HEK293 (cell line): Measurements from ENCODE around the gene NPM3.

Experiments used
- CTCF ChIP-seq: fragments of 450-650 bp; formaldehyde crosslinking; IDR thresholded peaks from 2 replicates; pipeline ENCODE4 v1.5.1; 2016; ENCODE audit warnings: missing biosample characterization, missing genetic modification characterization
- FEZF1 ChIP-seq: fragments of 450-650 bp; formaldehyde crosslinking; IDR thresholded peaks from 2 replicates; pipeline ENCODE4 v1.5.1; 2016; ENCODE audit warnings: missing biosample characterization, missing genetic modification characterization
- MZF1 ChIP-seq: fragments of 450-650 bp; formaldehyde crosslinking; IDR thresholded peaks from 2 replicates; pipeline ENCODE4 v1.5.1; 2017; ENCODE audit warnings: missing biosample characterization, missing genetic modification characterization, borderline replicate concordance
- OSR2 ChIP-seq: fragments of 450-650 bp; formaldehyde crosslinking; IDR thresholded peaks from 2 replicates; pipeline ENCODE4 v1.5.1; 2016; ENCODE audit warnings: missing biosample characterization, missing genetic modification characterization
- REST ChIP-seq: fragments of 450-650 bp; formaldehyde crosslinking; IDR thresholded peaks from 2 replicates; pipeline ENCODE4 v1.5.1; 2016; ENCODE audit warnings: missing biosample characterization, missing genetic modification characterization
- SALL2 ChIP-seq: fragments of 450-650 bp; formaldehyde crosslinking; IDR thresholded peaks from 2 replicates; pipeline ENCODE4 v1.5.0; 2017; ENCODE audit warnings: missing biosample characterization, mild to moderate bottlenecking, missing genetic modification characterization, borderline replicate concordance
- ZNF138 ChIP-seq: fragments of 450-650 bp; formaldehyde crosslinking; IDR thresholded peaks from 2 replicates; pipeline ENCODE4 v1.5.1; 2016; ENCODE audit warnings: missing biosample characterization, missing genetic modification characterization, borderline replicate concordance
- ZNF292 ChIP-seq: fragments of 450-650 bp; formaldehyde crosslinking; IDR thresholded peaks from 2 replicates; pipeline ENCODE4 v1.5.1; 2016; ENCODE audit warnings: low read depth, missing biosample characterization, missing genetic modification characterization, borderline replicate concordance
- ZNF433 ChIP-seq: fragments of 450-650 bp; formaldehyde crosslinking; IDR thresholded peaks from 2 replicates; pipeline ENCODE4 v1.5.1; 2016; ENCODE audit warnings: missing biosample characterization, missing genetic modification characterization, low read depth
- ZNF521 ChIP-seq: fragments of 450-650 bp; formaldehyde crosslinking; IDR thresholded peaks from 2 replicates; pipeline ENCODE4 v1.5.1; 2017; ENCODE audit warnings: missing biosample characterization, mild to moderate bottlenecking, missing genetic modification characterization
- ZNF530 ChIP-seq: fragments of 450-650 bp; formaldehyde crosslinking; IDR thresholded peaks from 2 replicates; pipeline ENCODE4 v1.5.1; 2016; ENCODE audit warnings: low read depth, missing biosample characterization, missing genetic modification characterization
- ZNF548 ChIP-seq: fragments of 450-650 bp; formaldehyde crosslinking; IDR thresholded peaks from 2 replicates; pipeline ENCODE4 v1.5.1; 2016; ENCODE audit warnings: missing biosample characterization, missing genetic modification characterization
- ZNF639 ChIP-seq: fragments of 450-650 bp; formaldehyde crosslinking; IDR thresholded peaks from 2 replicates; pipeline ENCODE4 v1.5.1; 2016; ENCODE audit warnings: missing biosample characterization, missing genetic modification characterization

- no peak for TF ChIP-seq ZNF530
- no peak for TF ChIP-seq ZNF521 (tag by site-specific recombination)
- no peak for TF ChIP-seq SALL2
- no peak for TF ChIP-seq OSR2 (tag by site-specific recombination)
- no peak for TF ChIP-seq CTCF (tag by site-specific recombination)
- no peak for TF ChIP-seq MZF1 (tag by site-specific recombination)
- TF ChIP-seq FEZF1 (tag by site-specific recombination): no peak
- TF ChIP-seq ZNF138 (tag by site-specific recombination): no peak
- TF ChIP-seq REST (tag by site-specific recombination): no peak
- TF ChIP-seq ZNF433 (tag by site-specific recombination): no peak
- no peak for TF ChIP-seq ZNF292
- no peak for TF ChIP-seq ZNF639
- no peak for TF ChIP-seq ZNF548
Measured at GRCh38 chr10:101766306-101766705, 16.9 kb downstream of the NPM3 start.
